HG03196 (cell line): ENCODE measurements around the gene ZBED4.

Experiments used
- ATAC-seq: cut with Tn5 transposase; IDR thresholded peaks from one replicate; pipeline ENCODE4 v1.9.1; 2021; ENCODE audit not compliant: unreplicated experiment

Gene ZBED4

GRCh38 chr22:49934160-49934890 is 80.7 kb downstream of the ZBED4 start:
- ATAC-seq: no peak

GRCh38 chr22:49934891-49935557 is 81.4 kb downstream of the ZBED4 start:
- no peak for ATAC-seq

GRCh38 chr22:49935561-49935960 is 81.9 kb downstream of the ZBED4 start:
- no peak for ATAC-seq

DNA sequence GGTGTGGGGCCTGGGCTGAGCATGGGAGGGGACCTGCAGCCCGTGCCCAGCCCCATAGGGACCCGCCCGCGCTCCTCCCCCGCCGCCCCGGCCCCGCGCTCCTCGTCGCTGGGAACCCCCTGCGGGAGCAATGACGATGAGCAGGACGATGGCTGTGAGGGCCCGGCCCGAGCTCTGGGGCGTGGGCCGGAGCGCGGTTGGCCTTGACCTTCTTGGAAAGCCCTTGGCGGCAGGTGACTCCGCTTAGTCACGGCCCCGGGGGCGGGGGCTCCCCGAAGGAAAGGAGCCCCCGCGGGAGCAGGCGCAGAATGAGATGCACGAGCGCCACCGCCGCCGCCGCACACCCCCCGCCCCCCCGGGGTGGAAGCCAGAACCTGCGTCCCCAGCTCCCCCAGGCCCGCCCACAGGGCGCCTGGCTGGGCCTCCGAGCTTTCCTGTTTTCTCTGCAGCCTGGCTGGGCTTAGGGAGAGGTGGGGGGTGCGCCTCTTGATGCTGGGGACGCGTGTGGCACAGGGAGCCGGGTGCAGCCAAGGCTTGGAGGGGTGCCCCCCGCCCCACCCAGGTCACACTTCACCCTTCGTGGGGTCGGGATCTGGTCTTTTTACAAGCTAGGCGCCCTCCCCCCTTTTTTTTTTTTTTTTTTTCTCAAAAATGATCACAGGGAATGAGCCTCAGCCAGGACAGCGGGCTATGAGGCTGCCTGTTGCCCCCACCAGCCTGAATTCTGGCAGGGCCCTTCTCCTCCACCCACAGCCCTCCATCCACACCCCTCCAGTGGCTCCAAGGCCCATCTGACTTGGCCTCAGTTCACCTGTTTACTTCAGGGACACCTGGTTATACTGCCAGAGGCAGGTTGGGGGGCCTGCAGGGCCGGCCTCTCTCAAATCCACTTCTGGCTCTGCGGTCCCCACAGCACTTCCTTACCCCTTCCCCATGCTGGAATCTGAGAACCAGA is 82.7 kb downstream of the ZBED4 start:
- peak; percentile 50 for ATAC-seq

GRCh38 chr22:49936973-49937757 is 83.5 kb downstream of the ZBED4 start:
- no peak for ATAC-seq

- ATAC-seq: no peak
Measured at GRCh38 chr22:49937758-49938564, 84.3 kb downstream of the ZBED4 start.

GRCh38 chr22:49938565-49939136 is 85.0 kb downstream of the ZBED4 start:
- ATAC-seq: no peak
